HEK293 (cell line): ENCODE data around the gene BMF.

Source experiments
- ATF2 ChIP-seq: fragments of 450-650 bp; formaldehyde crosslinking; IDR thresholded peaks from 2 replicates; pipeline ENCODE4 v1.5.1; 2016; ENCODE audit warnings: missing biosample characterization, missing genetic modification characterization, low read depth
- BCL11A ChIP-seq: fragments of 450-650 bp; formaldehyde crosslinking; IDR thresholded peaks from 2 replicates; pipeline ENCODE4 v1.5.1; 2016; ENCODE audit warnings: low read depth, missing biosample characterization, missing genetic modification characterization
- FEZF1 ChIP-seq: fragments of 450-650 bp; formaldehyde crosslinking; IDR thresholded peaks from 2 replicates; pipeline ENCODE4 v1.5.1; 2016; ENCODE audit warnings: missing biosample characterization, missing genetic modification characterization
- MYNN ChIP-seq: fragments of 450-650 bp; formaldehyde crosslinking; IDR thresholded peaks from 2 replicates; pipeline ENCODE4 v1.5.1; 2016; ENCODE audit warnings: missing biosample characterization, missing genetic modification characterization, borderline replicate concordance
- OSR2 ChIP-seq: fragments of 450-650 bp; formaldehyde crosslinking; IDR thresholded peaks from 2 replicates; pipeline ENCODE4 v1.5.1; 2016; ENCODE audit warnings: missing biosample characterization, missing genetic modification characterization
- SETDB1 ChIP-seq: IDR thresholded peaks from one replicate; pipeline ENCODE4 v1.6.1; 2017; ENCODE audit warnings: mild to moderate bottlenecking, low read length, moderate library complexity, mixed read lengths; ENCODE audit not compliant: insufficient read length
- TCF7L2 ChIP-seq: IDR thresholded peaks from 2 replicates; pipeline ENCODE4 v1.6.1; 2011; ENCODE audit warnings: low read depth, mild to moderate bottlenecking, inconsistent platforms, low read length, moderate library complexity, borderline replicate concordance
- YY2 ChIP-seq: fragments of 450-650 bp; formaldehyde crosslinking; IDR thresholded peaks from 2 replicates; pipeline ENCODE4 v1.5.1; 2016; ENCODE audit warnings: missing biosample characterization, missing genetic modification characterization
- ZBTB26 ChIP-seq: fragments of 450-650 bp; formaldehyde crosslinking; optimal IDR thresholded peaks from 2 replicates; pipeline ENCODE3; 2016; ENCODE audit warnings: missing biosample characterization, mild to moderate bottlenecking, missing genetic modification characterization
- ZNF174 ChIP-seq: fragments of 450-650 bp; formaldehyde crosslinking; IDR thresholded peaks from 2 replicates; pipeline ENCODE4 v1.5.0; 2017; ENCODE audit warnings: missing biosample characterization, mild to moderate bottlenecking, missing genetic modification characterization
- ZNF18 ChIP-seq: fragments of 450-650 bp; formaldehyde crosslinking; IDR thresholded peaks from 2 replicates; pipeline ENCODE4 v1.5.1; 2016; ENCODE audit warnings: missing biosample characterization, missing genetic modification characterization
- ZNF211 ChIP-seq: fragments of 450-650 bp; formaldehyde crosslinking; IDR thresholded peaks from 2 replicates; pipeline ENCODE4 v1.5.1; 2016; ENCODE audit warnings: low read depth, missing biosample characterization, missing genetic modification characterization
- ZNF214 ChIP-seq: fragments of 450-650 bp; formaldehyde crosslinking; IDR thresholded peaks from 2 replicates; pipeline ENCODE4 v1.5.1; 2017; ENCODE audit warnings: missing biosample characterization, mild to moderate bottlenecking, missing genetic modification characterization, borderline replicate concordance
- ZNF24 ChIP-seq: fragments of 450-650 bp; formaldehyde crosslinking; IDR thresholded peaks from 2 replicates; pipeline ENCODE4 v1.5.1; 2016; ENCODE audit warnings: missing biosample characterization, missing genetic modification characterization
- ZNF26 ChIP-seq: fragments of 450-650 bp; formaldehyde crosslinking; IDR thresholded peaks from 2 replicates; pipeline ENCODE4 v1.5.1; 2016; ENCODE audit warnings: missing biosample characterization, missing genetic modification characterization
- ZNF280C ChIP-seq: fragments of 450-650 bp; formaldehyde crosslinking; IDR thresholded peaks from 2 replicates; pipeline ENCODE4 v1.5.1; 2016; ENCODE audit warnings: missing biosample characterization, missing genetic modification characterization
- ZNF292 ChIP-seq: fragments of 450-650 bp; formaldehyde crosslinking; IDR thresholded peaks from 2 replicates; pipeline ENCODE4 v1.5.1; 2016; ENCODE audit warnings: low read depth, missing biosample characterization, missing genetic modification characterization, borderline replicate concordance
- ZNF350 ChIP-seq: fragments of 450-650 bp; formaldehyde crosslinking; IDR thresholded peaks from 2 replicates; pipeline ENCODE4 v1.5.0; 2017; ENCODE audit warnings: missing biosample characterization, mild to moderate bottlenecking, missing genetic modification characterization
- ZNF391 ChIP-seq: fragments of 450-650 bp; formaldehyde crosslinking; IDR thresholded peaks from 2 replicates; pipeline ENCODE4 v1.5.1; 2016; ENCODE audit warnings: low read depth, missing biosample characterization, missing genetic modification characterization, borderline replicate concordance
- ZNF404 ChIP-seq: fragments of 450-650 bp; formaldehyde crosslinking; IDR thresholded peaks from 2 replicates; pipeline ENCODE4 v1.5.1; 2017; ENCODE audit warnings: missing biosample characterization, missing genetic modification characterization
- ZNF426 ChIP-seq: fragments of 450-650 bp; formaldehyde crosslinking; IDR thresholded peaks from 2 replicates; pipeline ENCODE4 v1.5.1; 2017; ENCODE audit warnings: missing biosample characterization, missing genetic modification characterization, mild to moderate bottlenecking, inconsistent platforms, moderate library complexity
- ZNF48 ChIP-seq: fragments of 450-650 bp; formaldehyde crosslinking; IDR thresholded peaks from 2 replicates; pipeline ENCODE4 v1.5.1; 2016; ENCODE audit warnings: missing biosample characterization, missing genetic modification characterization
- ZNF488 ChIP-seq: fragments of 450-650 bp; formaldehyde crosslinking; IDR thresholded peaks from 2 replicates; pipeline ENCODE4 v1.5.1; 2016; ENCODE audit warnings: missing biosample characterization, missing genetic modification characterization
- ZNF514 ChIP-seq: fragments of 450-650 bp; formaldehyde crosslinking; IDR thresholded peaks from 2 replicates; pipeline ENCODE4 v1.5.1; 2016; ENCODE audit warnings: missing biosample characterization, missing genetic modification characterization
- ZNF548 ChIP-seq: fragments of 450-650 bp; formaldehyde crosslinking; IDR thresholded peaks from 2 replicates; pipeline ENCODE4 v1.5.1; 2016; ENCODE audit warnings: missing biosample characterization, missing genetic modification characterization
- ZNF549 ChIP-seq: fragments of 450-650 bp; IDR thresholded peaks from 2 replicates; pipeline ENCODE4 v1.5.1; 2018; ENCODE audit warnings: missing biosample characterization, missing genetic modification characterization, mild to moderate bottlenecking, inconsistent platforms, moderate library complexity
- ZNF571 ChIP-seq: fragments of 450-650 bp; formaldehyde crosslinking; IDR thresholded peaks from 2 replicates; pipeline ENCODE4 v1.5.0; 2017; ENCODE audit warnings: missing biosample characterization, missing genetic modification characterization
- ZNF660 ChIP-seq: fragments of 450-650 bp; IDR thresholded peaks from 2 replicates; pipeline ENCODE4 v1.5.1; 2018; ENCODE audit warnings: missing biosample characterization, mild to moderate bottlenecking, missing genetic modification characterization
- ZNF664 ChIP-seq: fragments of 450-650 bp; formaldehyde crosslinking; IDR thresholded peaks from 2 replicates; pipeline ENCODE4 v1.5.1; 2016; ENCODE audit warnings: missing biosample characterization, missing genetic modification characterization
- ZNF670 ChIP-seq: fragments of 450-650 bp; formaldehyde crosslinking; IDR thresholded peaks from 2 replicates; pipeline ENCODE4 v1.5.1; 2016; ENCODE audit warnings: missing biosample characterization, missing genetic modification characterization, low read depth
- ZNF843 ChIP-seq: fragments of 450-650 bp; formaldehyde crosslinking; IDR thresholded peaks from 2 replicates; pipeline ENCODE4 v1.5.1; 2016; ENCODE audit warnings: missing biosample characterization, missing genetic modification characterization

Gene BMF

GRCh38 chr15:40108855-40109735, at the start of gene BMF (continued):
- TF ChIP-seq ZBTB26 (tag by site-specific recombination) (peak; percentile 72), ZNF350 (no peak), FEZF1 (tag by site-specific recombination) (0 out of 2 replicates have a peak, but pooled peaks have one; percentile 16), ATF2 (tag by site-specific recombination) (no peak), ZNF843 (tag by site-specific recombination) (0 out of 2 replicates have a peak, but pooled peaks have one; percentile 33), ZNF426 (tag by site-specific recombination) (no peak), ZNF404 (no peak), ZNF18 (tag by site-specific recombination) (no peak), YY2 (no peak), ZNF670 (tag by site-specific recombination) (no peak), ZNF391 (peak; percentile 72; the same call in 1 of the 2 replicates), ZNF214 (tag by site-specific recombination) (no peak), ZNF514 (no peak), ZNF174 (tag by site-specific recombination) (no peak), OSR2 (tag by site-specific recombination) (no peak), ZNF549 (tag by site-specific recombination) (no peak), ZNF48 (tag by site-specific recombination) (no peak), ZNF488 (no peak), ZNF548 (tag by site-specific recombination) (no peak), ZNF24 (tag by site-specific recombination) (no peak; the same call in 1 of the 2 replicates), ZNF280C (tag by site-specific recombination) (no peak), ZNF26 (tag by site-specific recombination) (no peak), BCL11A (peak; percentile 60; the same call in 1 of the 2 replicates), ZNF571 (no peak), ZNF292 (tag by site-specific recombination) (no peak), ZNF664 (tag by site-specific recombination) (no peak), MYNN (no peak), TCF7L2 (no peak), ZNF211 (no peak), ZNF660 (peak; percentile 92; the same call in 1 of the 2 replicates), SETDB1 (peak; percentile 22)
